Adrenal gland (tissue), 12 donors: ENCODE data around the gene AGPS. TPM values are rescaled to one million over a fixed set of nuclear protein-coding genes. Genes with fewer than 3 reads are reported as not detected.

Source experiments
- DNase-seq, 7 donors: peaks; one replicate each; pipeline ENCODE4 v3.0.0-alpha.2; 2019 to 2020
- H3K27ac ChIP-seq, 5 donors: fragments of 200-600 bp; sonication (generic) in 4 of 5; 1 replicate in 3 of 5; 2 replicates in 2 of 5; pipeline versions ENCODE4 v1.5.1 to v1.8.0; 2016 to 2020; ENCODE audit warnings: mild to moderate bottlenecking in 1 of 5
- H3K27me3 ChIP-seq: fragments of 200-600 bp; 2 replicates; pipeline ENCODE4 v1.8.0; 2021
- H3K36me3 ChIP-seq, 2 donors: fragments of 200-600 bp; replicated peaks in 1 of 2; 1 replicate in 1 of 2; 2 replicates in 1 of 2; pipeline versions ENCODE4 v1.5.1 to v1.8.0; 2018 to 2022
- H3K4me1 ChIP-seq, 2 donors: fragments of 200-600 bp; replicated peaks in 1 of 2; 1 replicate in 1 of 2; 2 replicates in 1 of 2; pipeline versions ENCODE4 v1.5.1 to v1.8.0; 2018 to 2021
- H3K4me3 ChIP-seq, 4 donors: fragments of 200-600 bp; sonication (generic) in 3 of 4; one replicate each; pipeline ENCODE4 v1.5.1; 2016 to 2018
- H3K9me3 ChIP-seq, 3 donors: fragments of 200-600 bp; sonication (generic) in 1 of 3; replicated peaks in 1 of 3; 1 replicate in 2 of 3; 2 replicates in 1 of 3; pipeline versions ENCODE4 v1.5.1 to v1.8.0; 2016 to 2021
- POLR2A ChIP-seq, 2 donors: fragments of 450-650 bp; IDR thresholded peaks; one replicate each; pipeline ENCODE4 v1.6.1; 2017; ENCODE audit warnings: antibody characterized with exemption in 2 of 2, mild to moderate bottlenecking in 2 of 2, moderate library complexity in 1 of 2
- WGBS, 4 donors: extraction: QIAGEN DNeasy Blood & Tissue Kit in 2 of 4; methylation state at CpG; one replicate each; pipeline versions ENCODE4 v1.1.5 to v1.1.7; 2013 to 2017; 5-methylcytosine and 5-hydroxymethylcytosine counted together
- intact Hi-C, 2 donors: fragments of 100-400 bp; cut with DNase I; formaldehyde crosslinking; loops; one replicate each; pipeline versions ENCODE4 v1.14.1 to v1.15.0; 2022 to 2023
- polyA plus RNA-seq, 3 donors: library from polyadenylated mRNA; stranded (reverse); fragments of 200-250 nt in 2 of 3; fragments of 350-450 nt in 1 of 3; fragmentation: Illumina TruSeq in 1 of 3; extraction: RNeasy Lipid Tissue Mini Kit (QIAGEN cat#74804) in 1 of 3; gene quantifications; one replicate each; pipeline ENCODE4 v1.2.3, GENCODE V29; 2013 to 2014
- total RNA-seq, 9 donors: library from RNA; depleted of rRNA in 4 of 9; stranded (reverse); fragments of >200 nt in 4 of 9; fragments of 120-200 nt in 1 of 9; fragmentation: NEBNext Ultra II Directional in 1 of 9; extraction: Animal tissue kit (Norgen Biotek cat#: 25700) in 1 of 9; gene quantifications; one replicate each; pipeline versions ENCODE4 v1.1.0 to v1.2.4, GENCODE V29; 2013 to 2023
- TF ChIP-seq, protein P1 (sequence below), 6 experiments: fragments of 450-650 bp in 4 of 6; fragments of 200-600 bp in 2 of 6; sonication (generic) in 1 of 6; IDR thresholded peaks; 1 replicate in 5 of 6; 2 replicates in 1 of 6; pipeline versions ENCODE4 v1.5.1 to v1.8.0; 2016 to 2021; ENCODE audit warnings: antibody characterized with exemption in 6 of 6, mild to moderate bottlenecking in 2 of 6, moderate library complexity in 1 of 6
- donor health status: healthy with polysubstance abuse.
- donor health status: Bipolar disorder and iron deficiency.
- donor health status: DM: yes; HTN: yes; CAD: no.
- donor health status: DM: no; HTN: no; CAD: no.
- donor health status: DM: no; HTN: no; CAD: no.
- donor health status: DM: yes; HTN: yes; CAD: no.

The AGPS gene
- total and polyA plus RNA-seq, 12 donors: 3.8 to 43.1 (median 32.8) TPM

GRCh38 chr2:177577075-177577474 is 184.5 kb downstream of the AGPS start:
- Histone ChIP-seq H3K4me3 (no peak overlapping the region), H3K27ac (no peak overlapping the region), H3K27me3 (no peaks in the 10 kb centered on the region), H3K4me1 (no peaks in the 10 kb centered on the region), H3K36me3 (no peaks in the 10 kb centered on the region), H3K9me3 (no peaks in the 10 kb centered on the region)
- intact Hi-C loops: no loop called here
- TF ChIP-seq, protein P1, sequence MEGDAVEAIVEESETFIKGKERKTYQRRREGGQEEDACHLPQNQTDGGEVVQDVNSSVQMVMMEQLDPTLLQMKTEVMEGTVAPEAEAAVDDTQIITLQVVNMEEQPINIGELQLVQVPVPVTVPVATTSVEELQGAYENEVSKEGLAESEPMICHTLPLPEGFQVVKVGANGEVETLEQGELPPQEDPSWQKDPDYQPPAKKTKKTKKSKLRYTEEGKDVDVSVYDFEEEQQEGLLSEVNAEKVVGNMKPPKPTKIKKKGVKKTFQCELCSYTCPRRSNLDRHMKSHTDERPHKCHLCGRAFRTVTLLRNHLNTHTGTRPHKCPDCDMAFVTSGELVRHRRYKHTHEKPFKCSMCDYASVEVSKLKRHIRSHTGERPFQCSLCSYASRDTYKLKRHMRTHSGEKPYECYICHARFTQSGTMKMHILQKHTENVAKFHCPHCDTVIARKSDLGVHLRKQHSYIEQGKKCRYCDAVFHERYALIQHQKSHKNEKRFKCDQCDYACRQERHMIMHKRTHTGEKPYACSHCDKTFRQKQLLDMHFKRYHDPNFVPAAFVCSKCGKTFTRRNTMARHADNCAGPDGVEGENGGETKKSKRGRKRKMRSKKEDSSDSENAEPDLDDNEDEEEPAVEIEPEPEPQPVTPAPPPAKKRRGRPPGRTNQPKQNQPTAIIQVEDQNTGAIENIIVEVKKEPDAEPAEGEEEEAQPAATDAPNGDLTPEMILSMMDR (IDR thresholded peaks at IDR 0.05): no peak
- TF ChIP-seq POLR2A (IDR thresholded peaks at IDR 0.05): no peak
- no peak for DNase-seq
- 69 to 89% (median 79%) methylated on average over 1 of the region's 1 CpG for WGBS, 4 donors

GRCh38 chr2:177578454-177578853 is 185.9 kb downstream of the AGPS start:
- no peaks in the 10 kb centered on the region for H3K9me3 ChIP-seq
- DNase-seq: no peak
- intact Hi-C loops: no loop called here
- no peaks in the 10 kb centered on the region for H3K36me3 ChIP-seq
- no peak overlapping the region for H3K27ac ChIP-seq
- no peak for TF ChIP-seq POLR2A (IDR thresholded peaks at IDR 0.05)
- TF ChIP-seq, protein P1 (IDR thresholded peaks at IDR 0.05): no peak
- WGBS, 4 donors: 73 to 83% (median 75%) methylated on average over 3 of the region's 3 CpGs
- H3K4me3 ChIP-seq: no peak overlapping the region
- no peaks in the 10 kb centered on the region for H3K4me1 ChIP-seq
- H3K27me3 ChIP-seq: no peaks in the 10 kb centered on the region

DNA sequence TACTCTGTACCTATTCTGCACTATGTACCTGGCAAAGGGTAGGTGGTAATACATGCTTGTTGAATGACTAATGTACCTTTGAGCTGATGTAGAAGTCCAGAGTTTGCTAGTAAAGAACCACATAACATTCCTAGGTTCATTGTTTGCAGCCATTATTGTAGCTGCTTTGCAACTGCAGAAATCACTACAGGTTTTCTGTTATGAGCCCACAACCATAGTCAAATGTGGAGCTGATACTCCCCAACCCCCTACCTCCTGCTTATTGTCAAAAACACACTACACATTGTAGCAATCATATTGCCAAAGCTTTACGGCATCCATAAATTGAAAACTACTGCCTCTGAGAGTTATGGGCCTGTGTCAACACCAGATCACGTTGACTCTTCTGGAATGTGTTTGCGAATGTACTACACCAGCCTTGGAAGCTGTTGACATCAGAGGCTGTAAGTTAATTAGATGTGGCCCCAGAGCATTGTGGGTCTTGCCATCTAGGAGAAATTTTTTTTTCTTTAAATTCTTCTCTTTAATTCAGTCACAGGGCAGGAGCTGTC is 187.0 kb downstream of the AGPS start:
- H3K4me1 ChIP-seq: no peaks in the 10 kb centered on the region
- no peak overlapping the region for H3K27ac ChIP-seq
- no peaks in the 10 kb centered on the region for H3K27me3 ChIP-seq
- no peak for DNase-seq
- no peaks in the 10 kb centered on the region for H3K9me3 ChIP-seq
- no peak for TF ChIP-seq POLR2A (IDR thresholded peaks at IDR 0.05)
- TF ChIP-seq, protein P1 (IDR thresholded peaks at IDR 0.05): no peak
- intact Hi-C loops: no loop called here
- 83 to 92% (median 89%) methylated on average over 3 of the region's 3 CpGs for WGBS, 4 donors
- H3K4me3 ChIP-seq: no peak overlapping the region
- H3K36me3 ChIP-seq: no peaks in the 10 kb centered on the region

DNA sequence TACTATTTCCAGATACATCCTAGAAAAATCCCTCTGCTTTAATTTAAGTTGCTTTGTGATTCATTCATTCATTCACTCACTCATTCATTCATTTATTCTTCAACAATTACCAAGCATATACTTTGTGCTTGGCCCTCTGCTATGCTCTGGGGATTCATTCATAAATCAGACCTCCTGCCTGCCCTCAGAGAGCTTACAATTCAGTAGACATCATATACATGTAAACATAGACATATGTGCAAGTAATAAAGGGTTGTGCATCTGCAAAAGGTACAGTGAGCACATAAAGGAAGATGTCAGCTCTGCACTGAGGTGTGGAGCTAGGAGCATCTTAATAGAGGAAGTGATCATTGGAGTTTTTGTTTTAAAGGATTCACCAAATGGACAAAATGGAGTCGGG is 189.4 kb downstream of the AGPS start:
- TF ChIP-seq, protein P1 (IDR thresholded peaks at IDR 0.05): no peak
- TF ChIP-seq POLR2A (IDR thresholded peaks at IDR 0.05): no peak
- no peaks in the 10 kb centered on the region for H3K4me1 ChIP-seq
- WGBS, 4 donors: 67 to 96% (median 90%) methylated on average over 1 of the region's 1 CpG
- no peaks in the 10 kb centered on the region for H3K27me3 ChIP-seq
- no peak overlapping the region for H3K4me3 ChIP-seq
- H3K9me3 ChIP-seq: no peaks in the 10 kb centered on the region
- no peak overlapping the region for H3K27ac ChIP-seq
- no peak for DNase-seq
- no peaks in the 10 kb centered on the region for H3K36me3 ChIP-seq
- intact Hi-C loops: no loop called here
